Stomach smooth muscle (tissue), 2 donors: Measurements from ENCODE around the gene NOP14.
"Not testable (repeated sequence)": the region's sequence is repeated elsewhere in the genome, so short reads cannot be mapped to it uniquely, and the experiment has no call there.

Experiments
- H3K27ac ChIP-seq: one replicate; pipeline ENCODE4 v1.7.0; 2013; ENCODE audit warnings: mild to moderate bottlenecking, low read length, inconsistent platforms
- H3K27me3 ChIP-seq, 2 donors: one replicate each; pipeline ENCODE4 v1.7.0; 2013; ENCODE audit warnings: low read length in 2 of 2; ENCODE audit not compliant: insufficient read depth in 2 of 2, control insufficient read depth in 1 of 2
- H3K36me3 ChIP-seq, 2 donors: one replicate each; pipeline ENCODE4 v1.7.0; 2013; ENCODE audit warnings: low read length in 2 of 2; ENCODE audit not compliant: control insufficient read depth in 2 of 2, insufficient read depth in 2 of 2
- H3K4me1 ChIP-seq: one replicate; pipeline ENCODE4 v1.7.0; 2013; ENCODE audit warnings: low read length; ENCODE audit not compliant: control insufficient read depth, insufficient read depth
- H3K4me3 ChIP-seq, 2 donors: one replicate each; pipeline ENCODE4 v1.7.0; 2013; ENCODE audit warnings: low read length in 2 of 2
- H3K9ac ChIP-seq, 2 donors: one replicate each; pipeline ENCODE4 v1.7.0; 2013; ENCODE audit warnings: low read length in 2 of 2, mild to moderate bottlenecking in 1 of 2
- H3K9me3 ChIP-seq, 2 donors: one replicate each; pipeline ENCODE4 v1.7.0; 2013; ENCODE audit warnings: low read length in 2 of 2; ENCODE audit not compliant: control insufficient read depth in 2 of 2
- donor health status: healthy.
- donor health status: Pancreatic carcinoma.

NOP14 gene

DNA sequence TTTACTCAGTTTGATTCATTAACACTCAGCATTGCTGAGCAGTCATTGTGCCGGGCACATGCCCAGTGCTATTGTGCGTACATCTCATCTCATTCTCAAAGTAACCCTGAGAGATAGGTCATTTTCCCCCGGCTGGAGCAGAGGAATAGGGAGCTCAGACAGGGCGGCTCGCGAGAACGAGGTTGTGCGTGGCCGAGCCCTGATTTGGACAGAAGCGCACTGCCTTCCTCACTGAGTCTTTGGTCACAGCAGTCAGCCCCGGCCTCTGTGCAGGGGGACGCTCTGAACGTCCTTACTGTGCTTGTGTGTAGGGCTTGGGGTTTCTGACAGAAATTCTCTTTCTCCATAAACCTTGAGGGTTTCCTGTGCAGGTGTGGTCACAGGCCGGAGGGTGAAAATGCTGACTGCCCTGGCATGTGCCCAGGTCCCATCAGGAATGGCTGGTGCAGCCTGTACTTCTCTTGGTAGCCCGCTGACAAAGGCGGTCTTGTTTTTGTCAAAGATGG is 39.5 kb downstream of the NOP14 start:
- H3K27ac ChIP-seq = no peak overlapping the region

DNA sequence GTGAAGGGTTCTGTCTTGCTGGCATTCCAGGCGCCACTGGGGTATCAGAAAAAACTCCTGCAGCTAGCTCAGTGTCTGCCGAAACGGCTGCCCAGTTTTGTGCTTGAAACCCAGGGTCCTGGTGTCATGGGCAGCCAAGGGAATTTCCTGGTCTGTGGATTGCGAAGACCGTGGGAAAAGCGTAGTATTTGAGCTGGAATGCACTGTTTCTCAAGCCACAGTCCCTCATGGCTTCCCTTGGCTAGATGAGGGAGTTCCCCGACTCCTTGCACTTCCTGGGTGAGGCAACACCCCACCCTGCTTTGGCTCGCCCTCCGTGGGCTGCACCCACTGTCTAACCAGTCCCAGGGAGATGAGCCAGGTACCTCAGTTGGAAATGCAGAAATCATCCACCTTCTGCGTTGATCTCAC is 40.1 kb downstream of the NOP14 start:
- no peaks in the 10 kb centered on the region for H3K27me3 ChIP-seq
- H3K9ac ChIP-seq = no peak overlapping the region
- peaks cover 29 to 42% of the 10 kb centered on the region in 2 donors for H3K36me3 ChIP-seq
- no peak overlapping the region for H3K4me3 ChIP-seq
- no peaks in the 10 kb centered on the region for H3K9me3 ChIP-seq
- no peak overlapping the region for H3K27ac ChIP-seq
- no peaks in the 10 kb centered on the region for H3K4me1 ChIP-seq

More for the DNA sequence above, 39.5 kb downstream of the NOP14 start:
- Histone ChIP-seq H3K27me3 (no peaks in the 10 kb centered on the region), H3K9ac (no peak overlapping the region), H3K9me3 (no peaks in the 10 kb centered on the region), H3K4me1 (no peaks in the 10 kb centered on the region), H3K36me3 (peaks cover 29 to 47% of the 10 kb centered on the region in 2 donors), H3K4me3 (no peak overlapping the region)

DNA sequence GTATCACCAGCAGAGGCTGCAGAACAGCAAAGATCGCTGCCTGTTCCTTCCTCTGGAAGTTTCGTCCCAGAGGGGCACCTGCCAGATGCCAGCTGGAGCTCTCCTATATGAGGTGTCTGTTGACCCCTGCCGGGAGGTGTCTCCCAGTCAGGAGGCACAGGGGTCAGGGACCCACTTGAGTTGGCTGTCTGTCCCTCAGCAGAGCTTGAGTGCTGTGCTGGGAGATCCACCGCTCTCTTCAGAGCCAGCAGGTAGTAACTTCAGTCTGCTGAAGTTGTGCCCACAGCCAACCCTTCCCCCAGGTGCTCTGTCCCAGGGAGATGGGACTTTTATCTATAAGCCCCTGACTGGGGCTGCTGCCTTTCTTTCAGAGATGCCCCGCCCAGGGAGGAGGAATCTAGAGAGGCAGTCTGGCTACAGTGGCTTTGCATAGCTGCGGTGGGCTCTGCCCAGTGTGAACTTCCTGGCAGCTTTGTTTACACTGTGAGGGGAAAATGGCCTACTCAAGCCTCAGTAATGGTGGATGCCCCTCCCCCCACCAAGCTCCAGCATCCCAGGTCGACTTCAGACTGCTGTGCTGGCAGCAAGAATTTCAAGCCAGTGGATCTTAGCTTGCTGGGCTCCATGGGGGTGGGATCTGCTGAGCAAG is 40.6 kb downstream of the NOP14 start:
- peaks cover 24 to 38% of the 10 kb centered on the region in 2 donors for H3K36me3 ChIP-seq
- H3K4me3 ChIP-seq, H3K9me3 ChIP-seq, H3K9ac ChIP-seq, H3K27me3 ChIP-seq, H3K27ac ChIP-seq, H3K4me1 ChIP-seq: not testable (repeated sequence)

DNA sequence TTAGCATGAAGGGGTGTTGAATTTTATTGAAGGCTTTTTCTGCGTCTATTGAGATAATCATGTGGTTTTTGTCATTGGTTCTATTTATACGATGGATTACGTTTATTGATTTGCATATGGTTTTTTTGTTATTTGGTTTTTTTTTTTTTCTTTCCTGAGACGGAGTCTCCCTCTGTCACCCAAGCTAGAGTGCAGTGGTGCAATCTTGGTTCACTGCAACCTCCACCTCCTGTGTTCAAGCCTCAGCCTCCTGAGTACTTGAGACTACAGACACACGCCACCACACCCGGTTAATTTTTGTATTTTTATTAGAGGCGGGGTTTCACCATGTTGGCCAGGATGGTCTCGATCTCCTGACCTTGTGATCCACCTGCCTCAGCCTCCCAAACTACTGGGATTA is 44.5 kb downstream of the NOP14 start:
- H3K36me3 ChIP-seq = peaks cover 19 to 21% of the 10 kb centered on the region in 2 donors
- not testable (repeated sequence) for H3K27me3 ChIP-seq, H3K27ac ChIP-seq, H3K9ac ChIP-seq, H3K4me1 ChIP-seq, H3K4me3 ChIP-seq, H3K9me3 ChIP-seq

DNA sequence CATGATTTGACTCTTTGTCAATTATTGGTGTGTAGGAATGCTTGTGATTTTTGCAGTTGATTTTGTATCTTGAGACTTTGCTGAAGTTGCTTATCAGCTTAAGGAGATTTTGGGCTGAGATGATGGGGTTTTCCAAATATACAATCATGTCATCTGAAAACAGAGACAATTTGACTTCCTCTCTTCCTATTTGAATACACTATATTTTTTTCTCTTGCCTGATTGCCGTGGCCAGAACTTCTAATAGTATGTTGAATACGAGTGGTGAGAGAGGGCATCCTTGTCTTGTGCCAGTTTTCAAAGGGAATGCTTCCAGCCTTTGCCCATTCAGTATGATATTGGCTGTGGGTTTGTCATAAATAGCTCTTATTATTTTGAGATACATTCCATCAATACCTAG is 44.9 kb downstream of the NOP14 start:
- not testable (repeated sequence) for H3K4me1 ChIP-seq, H3K4me3 ChIP-seq
- H3K36me3 ChIP-seq = peaks cover 20% of the 10 kb centered on the region in 2 donors

DNA sequence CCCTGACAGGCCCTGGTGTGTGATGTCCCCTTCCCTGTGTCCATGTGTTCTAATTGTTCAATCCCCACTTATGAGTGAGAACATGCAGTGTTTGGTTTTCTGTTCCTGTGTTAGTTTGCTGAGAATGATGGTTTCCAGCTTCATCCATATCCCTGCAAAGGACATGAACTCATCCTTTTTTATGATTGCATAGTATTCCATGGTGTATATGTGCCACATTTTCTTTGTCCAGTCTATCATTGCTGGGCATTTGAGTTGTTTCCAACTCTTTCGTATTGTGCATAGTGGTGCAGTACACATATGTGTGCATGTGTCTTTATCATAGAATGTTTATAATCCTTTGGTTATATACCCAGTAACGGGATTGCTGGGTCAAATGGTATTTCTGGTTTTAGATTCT is 46.5 kb downstream of the NOP14 start:
- H3K27me3 ChIP-seq, H3K4me1 ChIP-seq, H3K27ac ChIP-seq, H3K9ac ChIP-seq, H3K9me3 ChIP-seq, H3K4me3 ChIP-seq: not testable (repeated sequence)
- H3K36me3 ChIP-seq = peaks cover 25 to 29% of the 10 kb centered on the region in 2 donors

More for the DNA sequence above, 44.9 kb downstream of the NOP14 start:
- not testable (repeated sequence) for H3K9ac ChIP-seq, H3K9me3 ChIP-seq, H3K27me3 ChIP-seq, H3K27ac ChIP-seq

DNA sequence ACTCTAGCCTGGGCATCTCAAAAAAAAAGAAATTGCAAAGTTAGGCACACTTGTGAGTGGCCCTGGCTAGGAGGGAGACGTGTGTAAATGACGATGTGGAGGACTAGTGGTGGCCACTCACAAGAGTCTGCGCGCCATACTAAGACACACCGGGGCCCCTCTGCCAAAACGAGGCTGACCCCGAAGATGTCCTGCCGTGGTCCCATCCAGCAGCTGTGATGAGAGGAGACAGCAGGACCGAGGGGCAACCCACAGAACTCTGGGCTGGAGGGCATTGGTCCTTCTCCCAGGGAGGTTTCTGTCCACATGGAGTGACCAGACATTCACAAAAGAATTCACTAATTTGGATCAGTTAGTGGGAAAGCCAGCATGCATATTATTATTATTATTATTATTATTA is 47.4 kb downstream of the NOP14 start:
- H3K27me3 ChIP-seq = no peaks in the 10 kb centered on the region
- no peaks in the 10 kb centered on the region for H3K9me3 ChIP-seq
- H3K4me3 ChIP-seq = no peak overlapping the region
- no peak overlapping the region for H3K9ac ChIP-seq
- no peaks in the 10 kb centered on the region for H3K4me1 ChIP-seq
- H3K27ac ChIP-seq = no peak overlapping the region
- H3K36me3 ChIP-seq = peaks cover 30 to 34% of the 10 kb centered on the region in 2 donors

DNA sequence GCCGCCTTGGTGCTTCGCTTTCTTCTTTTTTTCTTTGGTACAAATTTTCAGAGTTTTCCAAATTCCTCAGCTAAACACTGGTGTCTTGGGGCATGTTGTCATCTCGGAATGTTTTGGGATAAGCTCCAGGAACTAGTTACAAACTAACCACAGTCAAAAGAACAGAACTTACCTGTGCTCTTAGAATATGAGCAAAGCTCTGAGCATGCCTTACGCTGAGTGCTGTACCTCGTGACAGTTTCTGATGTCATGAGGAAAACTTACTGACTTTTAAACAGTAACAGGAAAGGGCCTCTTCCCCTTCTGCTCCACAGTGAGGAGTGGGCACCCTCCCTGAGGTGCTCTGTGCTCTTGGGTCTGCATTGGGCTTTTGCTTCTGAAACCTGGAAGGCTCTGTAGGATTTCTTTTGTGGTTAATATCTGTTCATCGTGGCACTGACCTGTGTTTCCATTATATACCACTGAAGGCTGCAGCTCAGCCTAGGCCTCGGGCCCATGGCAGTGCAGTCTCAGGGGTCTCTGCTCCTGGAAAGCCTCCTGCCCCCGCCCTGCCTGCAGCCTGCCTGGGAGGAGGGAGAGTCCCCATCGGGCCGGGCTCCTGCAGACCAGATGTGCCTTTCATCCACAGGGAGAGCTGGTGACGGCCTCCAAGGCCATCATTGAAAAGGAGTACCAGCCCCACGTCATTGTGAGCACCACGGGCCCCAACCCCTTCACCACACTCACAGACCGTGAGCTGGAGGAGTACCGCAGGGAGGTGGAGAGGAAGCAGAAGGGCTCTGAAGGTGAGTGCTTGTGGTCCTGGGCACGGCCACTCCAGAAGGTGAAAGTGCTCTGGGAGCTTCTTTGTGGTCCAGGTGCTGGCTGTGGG is 48.7 kb downstream of the NOP14 start:
- H3K9ac ChIP-seq = no peak overlapping the region
- no peaks in the 10 kb centered on the region for H3K4me1 ChIP-seq
- no peaks in the 10 kb centered on the region for H3K9me3 ChIP-seq
- no peak overlapping the region for H3K27ac ChIP-seq
- no peak overlapping the region for H3K4me3 ChIP-seq
- peaks cover 39 to 46% of the 10 kb centered on the region in 2 donors for H3K36me3 ChIP-seq
- H3K27me3 ChIP-seq = no peaks in the 10 kb centered on the region

DNA sequence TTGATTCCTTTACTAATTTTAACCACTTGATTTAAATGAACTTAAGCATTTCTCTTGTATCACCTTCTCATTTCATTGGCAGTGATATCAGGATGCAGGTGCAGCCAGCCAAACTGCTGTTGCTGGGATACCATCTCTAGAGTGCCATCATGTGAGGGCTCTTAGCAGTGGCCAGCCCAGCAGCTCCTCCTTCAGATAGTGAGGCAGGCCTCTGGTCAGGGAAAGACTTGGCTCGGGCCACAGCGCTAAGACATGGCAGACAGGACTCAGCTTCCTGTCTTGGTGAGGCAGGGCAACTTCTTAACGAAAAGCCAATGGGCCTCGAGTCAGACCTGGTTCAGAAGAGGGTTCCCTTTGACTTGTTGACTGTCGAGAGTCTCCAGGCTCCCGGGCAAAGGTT is 50.0 kb downstream of the NOP14 start:
- H3K27me3 ChIP-seq = no peaks in the 10 kb centered on the region
- H3K9me3 ChIP-seq = no peaks in the 10 kb centered on the region
- no peak overlapping the region for H3K4me3 ChIP-seq
- H3K9ac ChIP-seq = no peak overlapping the region
- H3K27ac ChIP-seq = no peak overlapping the region
- peaks cover 49 to 59% of the 10 kb centered on the region in 2 donors for H3K36me3 ChIP-seq
- H3K4me1 ChIP-seq = no peaks in the 10 kb centered on the region

DNA sequence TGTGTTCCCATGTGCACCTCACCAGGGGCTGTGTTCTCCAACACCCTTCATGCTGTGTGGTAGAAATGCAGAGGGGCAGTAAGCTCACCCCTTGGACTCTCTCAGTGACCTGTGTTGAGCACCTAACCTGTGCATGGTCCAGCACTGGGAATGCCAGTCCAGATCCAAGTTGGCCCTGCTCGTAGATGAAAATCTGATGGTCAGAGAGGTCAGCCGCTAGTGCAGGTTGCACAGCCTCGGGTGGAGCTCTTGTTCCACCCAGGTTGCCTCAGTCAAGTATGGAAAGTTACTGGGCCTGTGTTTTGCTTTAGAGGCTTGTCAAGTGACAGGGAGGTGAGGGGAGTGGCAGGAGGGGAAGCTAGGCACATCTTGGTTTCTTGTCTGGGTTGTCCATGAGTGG is 51.3 kb downstream of the NOP14 start:
- no peaks in the 10 kb centered on the region for H3K9me3 ChIP-seq
- peaks cover 53 to 71% of the 10 kb centered on the region in 2 donors for H3K36me3 ChIP-seq
- no peak overlapping the region for H3K4me3 ChIP-seq
- no peak overlapping the region for H3K9ac ChIP-seq
- H3K27me3 ChIP-seq = no peaks in the 10 kb centered on the region
- no peak overlapping the region for H3K27ac ChIP-seq
- H3K4me1 ChIP-seq = no peaks in the 10 kb centered on the region

DNA sequence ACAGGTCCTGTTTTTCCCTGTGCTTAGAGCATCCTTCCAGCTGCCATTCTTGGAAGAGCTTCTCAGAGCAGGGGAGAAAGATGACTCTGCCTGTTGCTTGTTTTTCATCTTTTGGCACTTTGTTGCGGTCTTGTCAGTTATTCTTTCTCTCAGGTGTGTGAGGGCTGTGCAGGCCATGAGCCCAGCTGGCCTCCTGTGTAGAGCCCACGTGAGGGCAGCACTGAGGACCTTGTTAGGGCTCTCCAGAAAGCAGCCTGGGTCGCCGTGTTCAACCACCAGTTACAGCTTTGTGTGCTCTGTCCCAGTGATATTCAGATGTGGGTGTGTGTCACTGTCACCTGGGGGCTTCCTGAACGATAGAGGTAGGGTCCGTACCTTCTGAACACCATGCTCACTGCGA is 52.8 kb downstream of the NOP14 start:
- Histone ChIP-seq H3K27ac (no peak overlapping the region), H3K9me3 (no peaks in the 10 kb centered on the region), H3K9ac (no peak overlapping the region), H3K27me3 (no peaks in the 10 kb centered on the region), H3K4me1 (no peaks in the 10 kb centered on the region), H3K4me3 (no peak overlapping the region), H3K36me3 (peaks cover 53 to 76% of the 10 kb centered on the region in 2 donors)
